CD4-positive, CD25-positive, alpha-beta regulatory T cell (primary cell): ENCODE measurements around the gene ALKBH6. TPM values are rescaled to one million over a fixed set of nuclear protein-coding genes. Genes with fewer than 3 reads are reported as not detected.
A peak's percentile ranks its signal among the peaks of the same experiment; 100 is the strongest.
"Not testable (repeated sequence)": the region's sequence is repeated elsewhere in the genome, so short reads cannot be mapped to it uniquely, and the experiment has no call there.

Source experiments
- ATAC-seq, 2 donors: fragments of 150-1000 bp; cut with Tn5 transposase; one replicate each; pipeline ENCODE4 v1.10.0; 2021; ENCODE audit warnings: low read depth in 2 of 2, moderate number of reproducible peaks in 2 of 2, moderate library complexity in 1 of 2
- DNase-seq, 3 donors: peaks; one replicate each; pipeline versions ENCODE4 v3.0.0 to v3.0.0-alpha.2; 2012 to 2022; ENCODE audit warnings: mixed read lengths in 1 of 3
- H3K27ac ChIP-seq: one replicate; pipeline ENCODE4 v1.7.0; 2013; ENCODE audit warnings: mild to moderate bottlenecking, low read length; ENCODE audit not compliant: insufficient read depth, poor library complexity, severe bottlenecking
- H3K27me3 ChIP-seq: one replicate; pipeline ENCODE4 v1.7.0; 2013; ENCODE audit warnings: low read length; ENCODE audit not compliant: control insufficient read depth, insufficient read depth
- H3K36me3 ChIP-seq: one replicate; pipeline ENCODE4 v1.7.0; 2013; ENCODE audit warnings: mild to moderate bottlenecking, low read length, moderate library complexity; ENCODE audit not compliant: control insufficient read depth, insufficient read depth
- H3K4me1 ChIP-seq: 2 replicates; pipeline ENCODE4 v1.7.0; 2013; ENCODE audit warnings: mild to moderate bottlenecking, low read length; ENCODE audit not compliant: insufficient read depth, control insufficient read depth, poor library complexity, severe bottlenecking
- H3K4me3 ChIP-seq: one replicate; pipeline ENCODE4 v1.7.0; 2013; ENCODE audit warnings: low read depth, mild to moderate bottlenecking, low read length, moderate library complexity
- H3K9me3 ChIP-seq, 2 experiments: 1 replicate in 1 of 2; 2 replicates in 1 of 2; pipeline ENCODE4 v1.7.0; 2013; ENCODE audit warnings: low read length in 2 of 2, mild to moderate bottlenecking in 1 of 2, moderate library complexity in 1 of 2; ENCODE audit not compliant: control insufficient read depth in 2 of 2
- H3K27ac Mint-ChIP-seq, 3 donors: one replicate each; pipeline ENCODE4 v1.8.0; 2020 to 2022; ENCODE audit warnings: mild to moderate bottlenecking in 3 of 3, mixed read lengths in 3 of 3, moderate library complexity in 2 of 3
- H3K27me3 Mint-ChIP-seq: one replicate; pipeline ENCODE4 v1.8.0; 2022; ENCODE audit warnings: mild to moderate bottlenecking, mixed read lengths
- H3K36me3 Mint-ChIP-seq: one replicate; pipeline ENCODE4 v1.8.0; 2020; ENCODE audit warnings: mixed read lengths
- H3K4me1 Mint-ChIP-seq, 4 donors: one replicate each; pipeline ENCODE4 v1.8.0; 2020 to 2022; ENCODE audit warnings: mixed read lengths in 4 of 4, mild to moderate bottlenecking in 1 of 4
- H3K4me3 Mint-ChIP-seq, 4 donors: one replicate each; pipeline ENCODE4 v1.8.0; 2020 to 2022; ENCODE audit warnings: mild to moderate bottlenecking in 4 of 4, mixed read lengths in 4 of 4, moderate library complexity in 3 of 4
- H3K9me3 Mint-ChIP-seq, 7 donors: one replicate each; pipeline ENCODE4 v1.8.0; 2020 to 2022; ENCODE audit warnings: mixed read lengths in 7 of 7, mild to moderate bottlenecking in 3 of 7, moderate library complexity in 2 of 7
- polyA plus RNA-seq, 4 donors: library from polyadenylated mRNA; unstranded; fragments of 300-500 nt; fragmentation: Illumina TruSeq; gene quantifications; one replicate each; pipeline ENCODE4 v1.2.3, GENCODE V29; 2021
- total RNA-seq: library from RNA; stranded (reverse); gene quantifications from one replicate; pipeline ENCODE4 v1.2.3, GENCODE V29; 2022

The ALKBH6 gene
- total and polyA plus RNA-seq, 5 donors from 2014 or later = 18.3 to 35.8 (median 25.1) TPM

GRCh38 chr19:36041831-36042230 lies 27.8 kb upstream of the ALKBH6 start:
- no peaks in the 10 kb centered on the region for H3K4me1 ChIP-seq
- Mint-ChIP-seq H3K27me3 (no peaks in the 10 kb centered on the region), H3K4me1 (peaks cover 0 to 15% (median 8%) of the 10 kb centered on the region in 4 donors), H3K4me3 (no peak overlapping the region), H3K9me3 (no peaks in the 10 kb centered on the region), H3K36me3 (peaks cover 17% of the 10 kb centered on the region), H3K27ac (no peak overlapping the region)
- no peaks in the 10 kb centered on the region for H3K36me3 ChIP-seq
- no peaks in the 10 kb centered on the region for H3K27me3 ChIP-seq
- DNase-seq = no peak
- no peaks in the 10 kb centered on the region for H3K9me3 ChIP-seq
- H3K27ac ChIP-seq = no peak overlapping the region
- no peak for ATAC-seq
- H3K4me3 ChIP-seq = no peak overlapping the region

- H3K36me3 ChIP-seq, H3K9me3 Mint-ChIP-seq, H3K4me1 ChIP-seq, H3K4me3 ChIP-seq, ATAC-seq, H3K9me3 ChIP-seq, H3K27me3 Mint-ChIP-seq, H3K4me3 Mint-ChIP-seq, DNase-seq, H3K27ac ChIP-seq, H3K27ac Mint-ChIP-seq, H3K27me3 ChIP-seq: not testable (repeated sequence)
- Mint-ChIP-seq H3K4me1 (peaks cover 0 to 12% (median 4%) of the 10 kb centered on the region in 4 donors), H3K36me3 (peaks cover 12% of the 10 kb centered on the region)
These were observed 27.1 kb upstream of the ALKBH6 start for GRCh38 chr19:36041092-36041491.

- DNase-seq (no peak), ATAC-seq (no peak)
- Histone ChIP-seq H3K4me1 (peaks cover under 1% of the 10 kb centered on the region), H3K36me3 (no peaks in the 10 kb centered on the region), H3K27ac (no peak overlapping the region), H3K4me3 (no peak overlapping the region), H3K9me3 (no peaks in the 10 kb centered on the region), H3K27me3 (no peaks in the 10 kb centered on the region)
- Mint-ChIP-seq H3K9me3 (no peaks in the 10 kb centered on the region), H3K4me3 (peak overlapping the region in 1 of 4 donors; percentile 10), H3K27me3 (no peaks in the 10 kb centered on the region), H3K27ac (no peak overlapping the region), H3K36me3 (peaks cover 12% of the 10 kb centered on the region), H3K4me1 (peaks cover 0 to 14% (median 8%) of the 10 kb centered on the region in 4 donors)
These were observed 26.5 kb upstream of the ALKBH6 start for GRCh38 chr19:36040495-36040894.

- ATAC-seq = no peak
- Mint-ChIP-seq H3K4me1 (peaks cover 0 to 35% (median 18%) of the 10 kb centered on the region in 4 donors), H3K27ac (no peak within 1 kb of the TSS), H3K9me3 (no peaks in the 10 kb centered on the region), H3K36me3 (peaks cover 36% of the 10 kb centered on the region), H3K4me3 (peak within 1 kb of the TSS; percentile 56 to 85 (median 68)), H3K27me3 (no peaks in the 10 kb centered on the region)
- H3K36me3 ChIP-seq = no peaks in the 10 kb centered on the region
- no peaks in the 10 kb centered on the region for H3K27me3 ChIP-seq
- no peaks in the 10 kb centered on the region for H3K9me3 ChIP-seq
- no peak within 1 kb of the TSS for H3K27ac ChIP-seq
- H3K4me3 ChIP-seq = no peak within 1 kb of the TSS
- DNase-seq = peak in 2 of 3 donors; percentile 15 to 29
- peaks cover 12% of the 10 kb centered on the region for H3K4me1 ChIP-seq
These were observed 18.5 kb upstream of the ALKBH6 start, which contains the start of gene CLIP3 for GRCh38 chr19:36032251-36033104. Gene CLIP3 (minus strand): TSS chr19:36032873. CDS start chr19:36032357, 516 bp downstream.

GRCh38 chr19:36031308-36031707 lies 17.3 kb upstream of the ALKBH6 start:
- no peaks in the 10 kb centered on the region for H3K9me3 Mint-ChIP-seq
- H3K4me1 ChIP-seq = peaks cover 12% of the 10 kb centered on the region
- H3K4me3 ChIP-seq = no peak overlapping the region
- H3K36me3 ChIP-seq = no peaks in the 10 kb centered on the region
- no peak for DNase-seq
- H3K9me3 ChIP-seq = no peaks in the 10 kb centered on the region
- no peak overlapping the region for H3K27ac Mint-ChIP-seq
- no peak overlapping the region for H3K27ac ChIP-seq
- peaks cover 36% of the 10 kb centered on the region for H3K36me3 Mint-ChIP-seq
- no peak for ATAC-seq
- no peaks in the 10 kb centered on the region for H3K27me3 ChIP-seq
- no peaks in the 10 kb centered on the region for H3K27me3 Mint-ChIP-seq
- H3K4me3 Mint-ChIP-seq = peak overlapping the region in 1 of 4 donors; percentile 29
- peaks cover 0 to 28% (median 17%) of the 10 kb centered on the region in 4 donors for H3K4me1 Mint-ChIP-seq

- peak overlapping the region in 1 of 4 donors; percentile 38 for H3K4me3 Mint-ChIP-seq
- no peak overlapping the region for H3K27ac ChIP-seq
- H3K36me3 Mint-ChIP-seq = peaks cover 37% of the 10 kb centered on the region
- peaks cover 0 to 23% (median 14%) of the 10 kb centered on the region in 4 donors for H3K4me1 Mint-ChIP-seq
- no peaks in the 10 kb centered on the region for H3K9me3 ChIP-seq
- H3K27ac Mint-ChIP-seq = peak overlapping the region in 1 of 3 donors; percentile 57
- H3K9me3 Mint-ChIP-seq = no peaks in the 10 kb centered on the region
- no peak overlapping the region for H3K4me3 ChIP-seq
- DNase-seq (no peak), ATAC-seq (no peak)
- no peaks in the 10 kb centered on the region for H3K36me3 ChIP-seq
- H3K27me3 Mint-ChIP-seq = no peaks in the 10 kb centered on the region
- no peaks in the 10 kb centered on the region for H3K27me3 ChIP-seq
- peaks cover 12% of the 10 kb centered on the region for H3K4me1 ChIP-seq
These were observed 16.5 kb upstream of the ALKBH6 start for GRCh38 chr19:36030264-36031148.

- peaks cover 26% of the 10 kb centered on the region for H3K36me3 Mint-ChIP-seq
- Histone ChIP-seq H3K4me1 (peaks cover 9% of the 10 kb centered on the region), H3K9me3 (no peaks in the 10 kb centered on the region), H3K27me3 (no peaks in the 10 kb centered on the region), H3K36me3 (peaks cover 6% of the 10 kb centered on the region), H3K4me3 (no peak overlapping the region), H3K27ac (no peak overlapping the region)
- H3K4me1 Mint-ChIP-seq = peaks cover 0 to 9% (median 2%) of the 10 kb centered on the region in 4 donors
- H3K27ac Mint-ChIP-seq = no peak overlapping the region
- no peaks in the 10 kb centered on the region for H3K27me3 Mint-ChIP-seq
- no peaks in the 10 kb centered on the region for H3K9me3 Mint-ChIP-seq
- DNase-seq = no peak
- H3K4me3 Mint-ChIP-seq = peak overlapping the region in 1 of 4 donors; percentile 21
- ATAC-seq = no peak
These were observed 14.5 kb upstream of the ALKBH6 start for GRCh38 chr19:36028313-36029041.
